Stimulated activated naive CD8-positive, alpha-beta T cell treated with anti-CD3 and anti-CD28 coated beads, Interleukin-15, amount 100 ng/mL, for 72 hours (primary cell): ENCODE data around the gene CDIP1.

Experiments
- ATAC-seq: fragments of 150-1000 bp; cut with Tn5 transposase; 2 replicates; pipeline ENCODE4 v1.10.0; 2021; ENCODE audit warnings: mild to moderate bottlenecking, moderate library complexity
- DNase-seq, 2 donors: peaks; one replicate each; pipeline ENCODE4 v3.0.0; 2021 to 2022
- H3K27ac Mint-ChIP-seq, 2 donors: one replicate each; pipeline ENCODE4 v1.8.0; 2022; ENCODE audit warnings: mild to moderate bottlenecking in 2 of 2, mixed read lengths in 2 of 2, moderate library complexity in 2 of 2
- H3K27me3 Mint-ChIP-seq: one replicate; pipeline ENCODE4 v1.8.0; 2022; ENCODE audit warnings: mixed read lengths
- H3K4me1 Mint-ChIP-seq: one replicate; pipeline ENCODE4 v1.8.0; 2022; ENCODE audit warnings: mild to moderate bottlenecking, mixed read lengths
- H3K4me3 Mint-ChIP-seq, 2 donors: one replicate each; pipeline ENCODE4 v1.8.0; 2022; ENCODE audit warnings: mild to moderate bottlenecking in 2 of 2, mixed read lengths in 2 of 2, moderate library complexity in 1 of 2
- H3K9me3 Mint-ChIP-seq, 2 donors: one replicate each; pipeline ENCODE4 v1.8.0; 2022; ENCODE audit warnings: mixed read lengths in 2 of 2

Gene CDIP1

GRCh38 chr16:4556580-4556979 lies 18.0 kb upstream of the CDIP1 start:
- H3K9me3 Mint-ChIP-seq, result no peaks in the 10 kb centered on the region
- no peak for DNase-seq
- no peaks in the 10 kb centered on the region for H3K4me1 Mint-ChIP-seq
- ATAC-seq, result no peak
- no peak overlapping the region for H3K27ac Mint-ChIP-seq
- H3K4me3 Mint-ChIP-seq, result no peak overlapping the region
- H3K27me3 Mint-ChIP-seq, result no peaks in the 10 kb centered on the region

GRCh38 chr16:4556112-4556511 lies 17.5 kb upstream of the CDIP1 start, which contains the start of gene C16orf96:
TSS of gene C16orf96 (plus strand) at chr16:4556340. CDS start at chr16:4556490, 150 bp downstream.
- Mint-ChIP-seq H3K27me3 (no peaks in the 10 kb centered on the region), H3K4me3 (no peak within 1 kb of the TSS), H3K4me1 (no peaks in the 10 kb centered on the region), H3K9me3 (no peaks in the 10 kb centered on the region), H3K27ac (peak within 1 kb of the TSS in 1 of 2 donors; percentile 34)
- DNase-seq, result no peak
- ATAC-seq, result no peak

- Mint-ChIP-seq H3K27me3 (no peaks in the 10 kb centered on the region), H3K27ac (no peak overlapping the region), H3K9me3 (no peaks in the 10 kb centered on the region), H3K4me3 (no peak overlapping the region), H3K4me1 (peaks cover 9% of the 10 kb centered on the region)
- DNase-seq (no peak), ATAC-seq (no peak)
These were observed 14.0 kb upstream of the CDIP1 start for GRCh38 chr16:4552541-4552940.

DNA sequence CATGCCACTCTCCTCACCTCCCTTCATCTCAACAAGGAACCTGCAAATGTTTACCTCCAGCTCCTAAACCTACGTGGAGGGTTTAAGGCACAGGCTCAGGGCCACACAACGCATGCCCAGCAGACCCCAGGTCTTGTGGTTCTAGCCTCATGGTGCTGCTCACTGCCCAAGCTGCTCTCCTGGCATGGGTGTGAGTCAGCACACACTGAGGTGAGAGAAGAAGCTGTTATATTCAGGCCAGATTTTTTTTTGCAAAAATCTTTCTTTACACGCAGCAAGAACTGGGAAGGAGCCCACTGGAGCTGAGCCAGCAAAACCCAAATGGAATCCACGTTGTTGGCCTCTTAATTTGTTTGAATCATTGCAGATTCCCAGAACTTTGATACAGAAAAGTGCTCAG lies 12.0 kb upstream of the CDIP1 start:
- Mint-ChIP-seq H3K27ac (peak overlapping the region in 1 of 2 donors; percentile 86), H3K4me1 (peaks cover 9% of the 10 kb centered on the region), H3K4me3 (no peak overlapping the region), H3K27me3 (no peaks in the 10 kb centered on the region), H3K9me3 (no peaks in the 10 kb centered on the region)
- DNase-seq, result no peak
- ATAC-seq, result no peak

- ATAC-seq, result no peak
- peaks cover 9% of the 10 kb centered on the region for H3K4me1 Mint-ChIP-seq
- H3K27me3 Mint-ChIP-seq, result no peaks in the 10 kb centered on the region
- no peak for DNase-seq
- H3K27ac Mint-ChIP-seq, result no peak overlapping the region
- H3K9me3 Mint-ChIP-seq, result no peaks in the 10 kb centered on the region
- no peak overlapping the region for H3K4me3 Mint-ChIP-seq
These were observed 9.6 kb upstream of the CDIP1 start for GRCh38 chr16:4548124-4548523.

DNA sequence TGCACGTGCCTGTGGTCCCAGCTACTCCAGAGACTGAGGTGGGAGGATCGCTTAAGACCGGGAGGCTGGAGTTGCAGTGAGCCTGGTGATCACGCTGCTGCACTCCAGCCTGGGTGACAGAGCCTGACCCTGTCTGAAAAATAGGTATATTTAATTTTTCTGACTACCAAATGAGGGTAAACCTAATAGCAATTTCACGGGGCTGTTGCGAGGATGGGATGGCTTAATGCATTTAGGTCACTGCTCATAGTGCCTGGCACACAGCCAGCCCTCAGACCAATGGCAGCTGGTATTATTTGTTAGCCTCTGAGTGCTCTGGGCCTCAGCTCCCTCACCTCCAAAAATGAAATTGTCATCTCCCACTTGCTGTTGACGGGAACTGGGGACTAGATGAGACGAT lies 5.9 kb upstream of the CDIP1 start:
- H3K4me3 Mint-ChIP-seq, result no peak overlapping the region
- no peak overlapping the region for H3K27ac Mint-ChIP-seq
- H3K4me1 Mint-ChIP-seq, result peaks cover 9% of the 10 kb centered on the region
- DNase-seq (no peak), ATAC-seq (no peak)
- H3K9me3 Mint-ChIP-seq, result peaks cover 7 to 10% of the 10 kb centered on the region in 2 donors
- H3K27me3 Mint-ChIP-seq, result no peaks in the 10 kb centered on the region

GRCh38 chr16:4539716-4540284 lies 1.2 kb upstream of the CDIP1 start:
- H3K27ac Mint-ChIP-seq, result no peak overlapping the region
- no peaks in the 10 kb centered on the region for H3K27me3 Mint-ChIP-seq
- H3K4me3 Mint-ChIP-seq, result no peak overlapping the region
- ATAC-seq (no peak), DNase-seq (no peak)
- H3K4me1 Mint-ChIP-seq, result peaks cover 30% of the 10 kb centered on the region
- H3K9me3 Mint-ChIP-seq, result peaks cover 7 to 10% of the 10 kb centered on the region in 2 donors

GRCh38 chr16:4537376-4538343 lies 913 bp downstream of the CDIP1 start:
- Mint-ChIP-seq H3K9me3 (peaks cover 7 to 10% of the 10 kb centered on the region in 2 donors), H3K4me1 (peaks cover 48% of the 10 kb centered on the region), H3K27ac (peak overlapping the region in 1 of 2 donors; percentile 85), H3K4me3 (peak overlapping the region; percentile 83 to 89), H3K27me3 (no peaks in the 10 kb centered on the region)
- DNase-seq (no peak), ATAC-seq (peak; percentile 56)

DNA sequence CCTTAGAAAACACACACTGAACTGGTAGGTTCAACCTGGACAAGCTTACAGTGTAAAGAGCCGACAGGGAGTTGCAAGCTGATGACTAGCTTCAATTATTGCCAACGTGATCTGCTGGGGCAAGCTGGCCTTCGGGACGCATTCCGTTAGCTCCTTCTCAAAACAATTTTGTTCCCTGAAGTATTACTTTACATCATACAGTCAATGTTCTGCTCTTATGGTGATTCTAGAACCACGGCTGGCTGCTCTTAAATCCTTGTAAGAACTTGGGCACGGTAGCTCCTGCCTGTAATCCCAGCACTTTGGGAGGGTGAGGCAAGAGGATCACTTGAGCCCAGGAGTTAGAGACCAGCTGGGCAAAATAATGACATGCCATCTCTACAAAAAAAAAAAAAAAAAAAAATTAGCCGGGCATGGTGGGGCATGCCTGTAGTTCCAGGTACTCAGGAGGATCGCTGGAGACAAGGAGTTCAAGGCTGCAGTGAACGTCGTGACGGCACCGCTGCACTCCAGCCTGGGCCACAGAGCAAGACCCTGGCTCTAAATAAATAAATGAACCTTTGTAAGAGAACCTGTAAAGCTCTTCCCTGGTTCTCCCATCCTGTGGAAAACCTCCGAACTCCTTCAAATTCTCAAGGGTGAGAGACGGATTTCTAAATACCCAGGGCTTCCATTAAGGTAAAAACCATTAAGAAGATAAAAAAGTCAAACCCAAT lies 2.0 kb downstream of the CDIP1 start:
- no peak overlapping the region for H3K27ac Mint-ChIP-seq
- peaks cover 48% of the 10 kb centered on the region for H3K4me1 Mint-ChIP-seq
- peaks cover 7 to 10% of the 10 kb centered on the region in 2 donors for H3K9me3 Mint-ChIP-seq
- DNase-seq (no peak), ATAC-seq (no peak)
- no peaks in the 10 kb centered on the region for H3K27me3 Mint-ChIP-seq
- H3K4me3 Mint-ChIP-seq, result peak overlapping the region; percentile 83 to 89

GRCh38 chr16:4535627-4536108 lies 2.9 kb downstream of the CDIP1 start:
- peak; percentile 73 for ATAC-seq
- peak in 1 of 2 donors; percentile 56 for DNase-seq
- peaks cover 48% of the 10 kb centered on the region for H3K4me1 Mint-ChIP-seq
- peaks cover 7 to 10% of the 10 kb centered on the region in 2 donors for H3K9me3 Mint-ChIP-seq
- H3K27me3 Mint-ChIP-seq, result no peaks in the 10 kb centered on the region
- H3K27ac Mint-ChIP-seq, result peak overlapping the region in 1 of 2 donors; percentile 2
- H3K4me3 Mint-ChIP-seq, result peak overlapping the region; percentile 41 to 71

DNA sequence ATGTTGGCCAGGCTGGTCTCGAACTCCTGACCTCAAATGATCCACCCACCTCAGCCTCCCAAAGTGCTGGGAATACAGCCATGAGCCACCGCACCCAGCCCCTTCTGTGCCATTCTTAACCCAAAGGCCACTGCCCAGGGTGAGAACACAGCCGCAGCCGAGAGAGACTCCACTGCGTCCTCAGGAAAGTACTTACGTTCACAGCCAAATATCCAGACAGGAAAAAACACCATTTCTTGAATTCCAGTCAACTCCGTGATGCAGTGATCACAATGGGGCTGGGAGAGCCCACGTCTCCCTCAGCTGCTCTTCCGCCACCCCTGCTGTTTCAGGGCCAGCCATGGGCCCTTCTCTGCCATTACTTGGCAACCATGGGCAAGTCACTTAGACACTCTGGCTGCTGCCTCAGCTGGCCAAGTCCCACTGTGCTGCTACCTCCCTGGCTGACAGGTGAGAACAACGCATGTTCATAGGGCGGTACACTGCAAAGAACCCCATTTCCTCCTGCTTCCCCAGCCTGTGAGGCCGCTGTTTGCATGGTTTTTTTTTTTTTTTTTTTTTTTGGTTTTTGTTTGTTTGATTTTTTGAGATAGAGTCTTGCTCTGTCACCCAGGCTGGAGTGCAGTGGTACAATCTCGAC lies 4.3 kb downstream of the CDIP1 start:
- H3K4me3 Mint-ChIP-seq, result no peak overlapping the region
- ATAC-seq, result no peak
- no peak for DNase-seq
- H3K9me3 Mint-ChIP-seq, result no peaks in the 10 kb centered on the region
- no peaks in the 10 kb centered on the region for H3K27me3 Mint-ChIP-seq
- H3K4me1 Mint-ChIP-seq, result peaks cover 62% of the 10 kb centered on the region
- H3K27ac Mint-ChIP-seq, result no peak overlapping the region

DNA sequence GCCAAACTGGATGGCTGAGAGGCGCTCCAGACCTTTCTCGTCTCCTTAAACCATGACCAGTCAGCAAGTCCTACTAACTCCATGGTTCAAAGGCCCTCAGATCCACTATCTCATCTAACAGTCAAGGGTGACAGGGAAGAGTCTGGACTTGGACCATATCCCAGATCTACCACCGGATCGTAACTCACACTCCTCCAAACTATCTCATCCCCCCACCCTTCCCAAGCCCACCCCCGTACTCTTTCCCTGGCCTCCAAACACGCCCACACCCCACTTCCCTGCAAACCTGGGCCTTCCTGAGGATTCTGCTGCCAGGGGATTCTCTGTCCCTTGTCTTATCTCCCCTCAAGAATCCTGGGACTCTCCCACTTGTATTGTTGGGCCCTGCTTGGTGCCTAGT lies 5.1 kb downstream of the CDIP1 start:
- no peak overlapping the region for H3K4me3 Mint-ChIP-seq
- no peaks in the 10 kb centered on the region for H3K9me3 Mint-ChIP-seq
- H3K27ac Mint-ChIP-seq, result no peak overlapping the region
- DNase-seq (no peak), ATAC-seq (no peak)
- peaks cover 68% of the 10 kb centered on the region for H3K4me1 Mint-ChIP-seq
- H3K27me3 Mint-ChIP-seq, result no peaks in the 10 kb centered on the region

DNA sequence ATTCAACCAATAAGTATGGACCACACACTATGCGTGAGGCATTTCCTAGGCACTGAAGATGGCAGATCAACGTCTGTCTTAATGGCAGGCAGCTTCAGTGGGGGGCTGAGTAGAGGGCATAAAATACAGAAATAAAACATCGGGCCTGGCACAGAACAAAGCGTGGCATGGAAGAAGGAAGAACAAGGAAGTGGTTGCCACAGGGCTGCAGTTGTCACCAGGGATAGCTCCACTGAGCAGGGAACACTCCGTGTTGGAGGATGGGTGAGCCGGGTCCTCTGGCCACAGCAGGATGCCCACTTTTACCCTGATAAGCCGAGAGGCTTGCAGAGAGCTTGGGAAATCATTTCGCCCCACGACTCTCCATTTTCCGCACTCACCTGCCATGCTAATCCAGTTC lies 6.3 kb downstream of the CDIP1 start:
- ATAC-seq (no peak), DNase-seq (no peak)
- Mint-ChIP-seq H3K4me3 (no peak overlapping the region), H3K27me3 (no peaks in the 10 kb centered on the region), H3K27ac (no peak overlapping the region), H3K4me1 (peaks cover 75% of the 10 kb centered on the region), H3K9me3 (no peaks in the 10 kb centered on the region)

GRCh38 chr16:4531811-4532210 lies 6.8 kb downstream of the CDIP1 start:
- ATAC-seq (no peak), DNase-seq (no peak)
- Mint-ChIP-seq H3K9me3 (no peaks in the 10 kb centered on the region), H3K27ac (no peak overlapping the region), H3K4me3 (no peak overlapping the region), H3K27me3 (no peaks in the 10 kb centered on the region), H3K4me1 (peaks cover 75% of the 10 kb centered on the region)
